B cell (primary cell): ENCODE measurements around the gene WTAP.

Source experiments
- CTCF ChIP-seq: fragments of 200-600 bp; IDR thresholded peaks from one replicate; pipeline ENCODE4 v1.8.0; 2022; ENCODE audit warnings: antibody characterized with exemption, mild to moderate bottlenecking
- EZH2 ChIP-seq: IDR thresholded peaks from 2 replicates; pipeline ENCODE4 v1.6.1; 2012; ENCODE audit warnings: borderline replicate concordance, low read depth, mild to moderate bottlenecking, moderate library complexity, low read length; ENCODE audit not compliant: insufficient read depth, poor library complexity, severe bottlenecking

- no peak for TF ChIP-seq CTCF
- TF ChIP-seq EZH2, result no peak
These were observed 63.0 kb downstream of the WTAP start, which contains the start of gene MRPL18 for GRCh38 chr6:159790149-159790955.
